ENCODE measurements around the gene RTP3. TPM values are rescaled to one million over a fixed set of nuclear protein-coding genes. Genes with fewer than 3 reads are reported as not detected.

The RTP3 gene
- total and polyA plus RNA-seq, 2 of the 4 experiments (the other 2 are of a cell fraction): 0.18 to 0.26 TPM

- peak; percentile 45 for TF ChIP-seq RAD21 (IDR thresholded peaks at IDR 0.05; ENCODE audit: low read length)
These were observed 47.8 kb upstream of the RTP3 start (continued) for GRCh38 chr3:46449755-46450552.

DNA sequence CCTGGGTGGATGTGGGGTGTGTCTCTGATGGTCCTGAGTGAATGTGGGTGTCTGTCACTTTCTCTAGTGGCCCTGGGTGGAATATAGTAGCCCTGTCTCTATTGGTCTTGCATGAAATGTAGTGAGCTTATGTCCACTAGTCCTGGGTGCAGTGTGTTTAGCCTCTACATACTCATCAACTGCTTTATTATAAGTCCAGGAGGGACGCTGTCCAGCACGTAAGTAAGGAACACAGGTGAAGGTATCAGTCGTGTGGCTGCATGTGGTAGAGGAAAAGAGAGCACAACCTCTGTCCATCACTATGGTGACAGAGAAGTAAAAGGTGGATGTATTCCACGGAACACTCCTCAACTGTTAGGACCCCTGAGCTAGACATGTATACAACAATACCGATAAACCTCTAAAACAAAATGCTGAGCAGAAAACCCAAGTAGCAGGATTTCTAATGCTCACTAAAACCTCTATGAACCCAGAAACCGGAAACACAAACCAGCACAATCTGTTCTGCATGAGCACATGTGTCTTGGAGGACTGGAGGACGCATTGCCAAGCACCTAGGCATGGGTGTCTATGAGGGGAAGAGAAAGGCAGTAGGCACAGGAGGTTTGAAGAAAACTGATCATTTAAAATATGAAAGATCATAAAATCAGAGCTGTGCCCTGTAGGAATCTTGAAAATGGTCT is 44.1 kb upstream of the RTP3 start:
- Histone ChIP-seq H3K4me2 (ENCODE audit: low read depth, low read length) (no peak overlapping the region), H3K36me3 (ENCODE audit: control insufficient read depth, insufficient read depth, low read length) (no peaks in the 10 kb centered on the region), H2BK120ac (ENCODE audit: low read depth, low read length) (no peak overlapping the region), H3K27ac (ENCODE audit: insufficient read depth, low read length) (no peak overlapping the region), H3K27me3 (ENCODE audit: control insufficient read depth, insufficient read depth, low read length) (peaks cover 52% of the 10 kb centered on the region), H3K56ac (ENCODE audit: extremely low read depth, insufficient read depth, low read length) (no peak overlapping the region), H3K4ac (ENCODE audit: low read depth, low read length) (no peak overlapping the region), H4K91ac (ENCODE audit: insufficient read depth, low read depth, low read length) (no peak overlapping the region), H2BK20ac (ENCODE audit: low read depth, low read length) (no peak overlapping the region), H3K79me1 (ENCODE audit: low read depth in 1 of 2, low read length in 2 of 2) (no peaks in the 10 kb centered on the region), H2AFZ (replicated peaks; ENCODE audit: low read length, poor library complexity) (no peak overlapping the region), H4K5ac (ENCODE audit: low read depth, low read length) (no peak overlapping the region), H2AK5ac (ENCODE audit: low read depth, low read length) (no peak overlapping the region), H2BK15ac (ENCODE audit: low read depth, low read length) (no peak overlapping the region), H3K14ac (replicated peaks; ENCODE audit: low read depth, low read length) (no peak overlapping the region), H3K18ac (ENCODE audit: low read depth, low read length) (no peak overlapping the region), H2AK9ac (replicated peaks; ENCODE audit: low read depth, low read length, poor library complexity) (no peak overlapping the region), H3K4me1 (ENCODE audit: control insufficient read depth, insufficient read depth, low read length) (no peaks in the 10 kb centered on the region), H3K9me3 (ENCODE audit: control insufficient read depth, insufficient read depth, low read length) (no peaks in the 10 kb centered on the region), H2BK5ac (ENCODE audit: low read depth, low read length, poor library complexity, severe bottlenecking) (no peak overlapping the region), H3K9me1 (ENCODE audit: insufficient read depth, low read length) (no peaks in the 10 kb centered on the region), H4K8ac (ENCODE audit: low read depth in 2 of 2, low read length in 2 of 2) (no peak overlapping the region), H4K20me1 (ENCODE audit: insufficient read depth, low read length) (no peaks in the 10 kb centered on the region), H3K23ac (ENCODE audit: low read depth, low read length) (no peak overlapping the region), H3K9ac (ENCODE audit: low read depth, low read length) (no peak overlapping the region), H3K4me3 (ENCODE audit: insufficient read depth, low read depth, low read length) (no peak overlapping the region)
- CTCF ChIA-PET: no interaction called here
- DNase-seq (no peak), ATAC-seq (ENCODE audit: low read depth) (no peak)
- in situ Hi-C loops (cut with MboI; ENCODE audit: low sequenced_read_pairs) (no loop called here), intact Hi-C loops (cut with micrococcal nuclease) (no loop called here), dilution Hi-C loops (cut with HindIII; ENCODE audit: low sequenced_read_pairs, unreplicated experiment) (no loop called here)
- POLR2A ChIA-PET (ENCODE audit: unreplicated experiment): no interaction called here
- BruUV-seq (replicated peaks): no TSS peak
- 100% methylated on average over 1 of the region's 7 CpGs; no CpG with 5 or more reads in 1 of the 2 experiments for WGBS, 2 experiments (ENCODE audit: extremely low coverage in 2 of 2, insufficient read length in 1 of 2)
- TF ChIP-seq MAZ (IDR thresholded peaks at IDR 0.05; ENCODE audit: borderline replicate concordance, low read depth, low read length) (no peak), FOS (IDR thresholded peaks at IDR 0.05; ENCODE audit: low read depth, low read length) (no peak), SMC3 (IDR thresholded peaks at IDR 0.05; ENCODE audit: low read depth, low read length) (no peak), RCOR1 (IDR thresholded peaks at IDR 0.05; ENCODE audit: insufficient replicate concordance, low read length) (no peak), POLR2A (IDR thresholded peaks at IDR 0.05; ENCODE audit: low read depth, low read length) (no peak), BHLHE40 (IDR thresholded peaks at IDR 0.05; ENCODE audit: low read depth, low read length) (no peak), CTCF (conservative IDR thresholded peaks at IDR 0.05; ENCODE audit: low read depth, low read length) (no peak), ELK1 (IDR thresholded peaks at IDR 0.05; ENCODE audit: borderline replicate concordance, low read depth, low read length) (no peak), NFE2L2 (IDR thresholded peaks at IDR 0.05; ENCODE audit: low read depth, low read length) (no peak), CEBPB (IDR thresholded peaks at IDR 0.05; ENCODE audit: low read depth, low read length) (no peak), RAD21 (IDR thresholded peaks at IDR 0.05; ENCODE audit: low read length) (no peak), MAFK (IDR thresholded peaks at IDR 0.05; ENCODE audit: low read depth, low read length) (no peak), MXI1 (IDR thresholded peaks at IDR 0.05; ENCODE audit: borderline replicate concordance, low read depth, low read length) (no peak)

All from IMR-90 (cell line).